HepG2 (cell line): ENCODE measurements around the gene ZBTB46. TPM values are rescaled to one million over a fixed set of nuclear protein-coding genes. Genes with fewer than 3 reads are reported as not detected.

Experiments
- ARID4A ChIP-seq: sonication (generic); formaldehyde crosslinking; IDR thresholded peaks from 2 replicates; pipeline ENCODE4 v1.5.0; 2020; ENCODE audit warnings: mild to moderate bottlenecking, missing genetic modification reagents, borderline replicate concordance
- CSRNP2 ChIP-seq: sonication (generic); formaldehyde crosslinking; conservative IDR thresholded peaks from 2 replicates; pipeline ENCODE4 v1.8.0; 2022; ENCODE audit warnings: low read depth, missing genetic modification reagents
- MEIS2 ChIP-seq: sonication (generic); formaldehyde crosslinking; IDR thresholded peaks from 2 replicates; pipeline ENCODE4 v1.9.0; 2021; ENCODE audit warnings: mild to moderate bottlenecking, missing genetic modification reagents
- MIXL1 ChIP-seq: IDR thresholded peaks from 2 replicates; pipeline ENCODE4 v1.6.1; 2016
- NR3C1 ChIP-seq: sonication (generic); formaldehyde crosslinking; IDR thresholded peaks from 2 replicates; pipeline ENCODE4 v1.4.0; 2020; ENCODE audit warnings: missing genetic modification reagents
- SKIL ChIP-seq: sonication (generic); formaldehyde crosslinking; IDR thresholded peaks from 2 replicates; pipeline ENCODE4 v1.8.0; 2022; ENCODE audit warnings: missing genetic modification reagents, mild to moderate bottlenecking, moderate library complexity, borderline replicate concordance
- SP1 ChIP-seq, 2 experiments: fragments of 450-650 bp in 1 of 2; sonication (generic) in 1 of 2; formaldehyde crosslinking in 1 of 2; IDR thresholded peaks; 2 replicates each; pipeline versions ENCODE4 v1.4.0 to v1.6.1; 2016 to 2020; ENCODE audit warnings: missing genetic modification reagents in 1 of 2
- TAF15 ChIP-seq: fragments of 200-400 bp; formaldehyde crosslinking; IDR thresholded peaks from one replicate; pipeline ENCODE4 v1.6.1; 2018; ENCODE audit warnings: mild to moderate bottlenecking, low read depth, low read length; ENCODE audit not compliant: poor library complexity, severe bottlenecking
- ZBTB10 ChIP-seq: sonication (generic); formaldehyde crosslinking; IDR thresholded peaks from 2 replicates; pipeline ENCODE4 v1.4.0; 2020; ENCODE audit warnings: missing genetic modification reagents, borderline replicate concordance
- ZBTB2 ChIP-seq: sonication (generic); formaldehyde crosslinking; IDR thresholded peaks from 2 replicates; pipeline ENCODE4 v1.8.0; 2022; ENCODE audit warnings: low read depth, missing genetic modification reagents
- ZFAT ChIP-seq: sonication (generic); formaldehyde crosslinking; conservative IDR thresholded peaks from 2 replicates; pipeline ENCODE4 v1.8.1; 2023; ENCODE audit warnings: missing genetic modification reagents, inconsistent platforms
- ZNF597 ChIP-seq: sonication (generic); formaldehyde crosslinking; IDR thresholded peaks from 2 replicates; pipeline ENCODE4 v1.5.0; 2020; ENCODE audit warnings: missing genetic modification reagents
- ZNF879 ChIP-seq: sonication (generic); formaldehyde crosslinking; IDR thresholded peaks from 2 replicates; pipeline ENCODE4 v1.8.1; 2023; ENCODE audit warnings: missing genetic modification reagents
- polyA plus RNA-seq, 8 experiments: library from polyadenylated mRNA; depleted of rRNA in 3 of 8; stranded (reverse) in 7 of 8; unstranded in 1 of 8; fragments of >200 nt; fragmentation: Illumina TruSeq in 4 of 8; extraction: Trizol in 4 of 8; gene quantifications; 2 replicates each; pipeline versions ENCODE4 v1.2.1 to v1.2.3, GENCODE V29; 2011 to 2016; ENCODE audit warnings: low read depth in 4 of 8, missing spikeins in 1 of 8, mixed read lengths in 1 of 8; ENCODE audit not compliant: insufficient read depth in 1 of 8
- total RNA-seq, 5 experiments: library from RNA; depleted of rRNA; stranded (reverse); fragments of >200 nt; fragmentation: Illumina TruSeq; extraction: Trizol; gene quantifications; 2 replicates each; pipeline ENCODE4 v1.2.3, GENCODE V29; 2016; ENCODE audit warnings: low read depth in 1 of 5

ZBTB46 gene
- total and polyA plus RNA-seq, 2 of the 13 experiments (the other 11 are each of a cell fraction or from before 2014, with no cell fraction given) = 1.6 to 13.5 TPM

GRCh38 chr20:63863798-63864544 is 32.9 kb upstream of the ZBTB46 start (continued):
- TF ChIP-seq ZBTB10 (CRISPR knock-in tag) = peak; percentile 77; the same call in 1 of the 2 replicates
- no peak for TF ChIP-seq SKIL (CRISPR knock-in tag)
- no peak for TF ChIP-seq NR3C1 (CRISPR knock-in tag)
- TF ChIP-seq TAF15 = peak; percentile 86
- 0 out of 2 replicates have a peak, but pooled peaks have one; percentile 71 for TF ChIP-seq ZNF879
- peak; percentile 32; the same call in 1 of the 2 replicates for TF ChIP-seq MEIS2 (CRISPR knock-in tag)
- TF ChIP-seq MIXL1 (CRISPR knock-in tag) = peak; percentile 52; the same call in 1 of the 2 replicates
- TF ChIP-seq ZBTB2 (CRISPR knock-in tag) = 0 out of 2 replicates have a peak, but pooled peaks have one; percentile 41
- no peak for TF ChIP-seq ZNF597 (CRISPR knock-in tag)
- no peak for TF ChIP-seq ZFAT (CRISPR knock-in tag)
- no peak for TF ChIP-seq SP1 (IDR thresholded peaks at IDR 0.05)
- peak; percentile 70 for TF ChIP-seq SP1 (CRISPR knock-in tag; IDR thresholded peaks at IDR 0.05)
- TF ChIP-seq CSRNP2 (CRISPR knock-in tag) = no peak
- TF ChIP-seq ARID4A (CRISPR knock-in tag) = peak; percentile 63
